Smooth muscle cell (in vitro differentiated cells): ENCODE results near the gene GNPTAB. TPM values are rescaled to one million over a fixed set of nuclear protein-coding genes. Genes with fewer than 3 reads are reported as not detected.

ENCODE experiments used
- DNase-seq: peaks from one replicate; lab custom pipeline; 2025; ENCODE audit not compliant: unreplicated experiment; lab: John Stamatoyannopoulos, UW
- H2AFZ ChIP-seq: fragments of 200-600 bp; sonication (generic); 2 replicates; pipeline ENCODE4 v1.6.0; 2016; ENCODE audit warnings: antibody characterized with exemption, low read depth, mild to moderate bottlenecking
- H3F3A ChIP-seq: fragments of 200-600 bp; sonication (generic); 2 replicates; pipeline ENCODE4 v1.6.0; 2017; ENCODE audit warnings: antibody characterized with exemption, low read depth
- H3K27ac ChIP-seq: fragments of 200-600 bp; sonication (generic); 2 replicates; pipeline ENCODE4 v1.5.1; 2016; ENCODE audit warnings: low read depth, mild to moderate bottlenecking
- H3K27me3 ChIP-seq: fragments of 200-600 bp; sonication (generic); 2 replicates; pipeline ENCODE4 v1.6.1; 2016; ENCODE audit warnings: low read depth, mild to moderate bottlenecking
- H3K36me3 ChIP-seq: fragments of 200-600 bp; sonication (generic); 2 replicates; pipeline ENCODE4 v1.5.1; 2016; ENCODE audit warnings: low read depth
- H3K4me1 ChIP-seq: fragments of 200-600 bp; sonication (generic); 2 replicates; pipeline ENCODE4 v1.5.1; 2016; ENCODE audit warnings: low read depth
- H3K4me2 ChIP-seq: fragments of 200-600 bp; sonication (generic); 2 replicates; pipeline ENCODE4 v1.6.0; 2016; ENCODE audit warnings: mild to moderate bottlenecking
- H3K4me3 ChIP-seq: fragments of 200-600 bp; sonication (generic); 2 replicates; pipeline ENCODE4 v1.5.1; 2016; ENCODE audit warnings: mild to moderate bottlenecking
- H3K79me2 ChIP-seq: fragments of 200-600 bp; sonication (generic); 2 replicates; pipeline ENCODE4 v1.6.0; 2016; ENCODE audit warnings: low read depth, mild to moderate bottlenecking
- H3K9ac ChIP-seq: fragments of 200-600 bp; sonication (generic); 2 replicates; pipeline ENCODE4 v1.6.0; 2016; ENCODE audit warnings: low read depth
- H3K9me3 ChIP-seq: fragments of 200-600 bp; sonication (generic); replicated peaks from 2 replicates; pipeline ENCODE4 v1.5.1; 2016; ENCODE audit warnings: low read depth
- H4K20me1 ChIP-seq: fragments of 200-600 bp; sonication (generic); 2 replicates; pipeline ENCODE4 v1.6.0; 2016; ENCODE audit warnings: low read depth
- WGBS: methylation state at CpG from one replicate; pipeline ENCODE4 v1.1.7; 2016; ENCODE audit warnings: low lambda C conversion rate; 5-methylcytosine and 5-hydroxymethylcytosine counted together
- polyA plus RNA-seq: library from polyadenylated mRNA; unstranded; fragments of >200 nt; fragmentation: Nextera tagmentation; extraction: Ambion mirVana; gene quantifications from 2 replicates; pipeline ENCODE4 v1.2.1, GENCODE V29; 2016
- small RNA-seq: library from RNA; depleted of rRNA; stranded (forward); fragments of <200 nt; gene quantifications from one replicate; pipeline ENCODE3, GENCODE V24; 2014
- total RNA-seq: library from RNA; depleted of rRNA; stranded (reverse); fragments of >200 nt; gene quantifications from 2 replicates; pipeline ENCODE4 v1.2.3, GENCODE V29; 2014
- TF ChIP-seq, protein P1 (sequence below): fragments of 200-600 bp; sonication (generic); IDR thresholded peaks from 2 replicates; pipeline ENCODE4 v1.5.1; 2017; ENCODE audit warnings: borderline replicate concordance, mild to moderate bottlenecking, antibody characterized with exemption; ENCODE audit not compliant: insufficient read depth, poor library complexity, severe bottlenecking

GNPTAB gene
- total and polyA plus RNA-seq, 2 experiments from 2014 or later: 17.9 to 23.6 TPM

GRCh38 chr12:101695706-101696105 lies 135.1 kb downstream of the GNPTAB start:
- H3K4me3 ChIP-seq: no peak overlapping the region
- H3K9me3 ChIP-seq: no peaks in the 10 kb centered on the region
- H3F3A ChIP-seq: no peaks in the 10 kb centered on the region
- H3K4me2 ChIP-seq: no peak overlapping the region
- no peak for DNase-seq
- peaks cover 14% of the 10 kb centered on the region for H4K20me1 ChIP-seq
- H3K36me3 ChIP-seq: no peaks in the 10 kb centered on the region
- no peaks in the 10 kb centered on the region for H3K27me3 ChIP-seq
- no peak overlapping the region for H3K27ac ChIP-seq
- TF ChIP-seq, protein P1, sequence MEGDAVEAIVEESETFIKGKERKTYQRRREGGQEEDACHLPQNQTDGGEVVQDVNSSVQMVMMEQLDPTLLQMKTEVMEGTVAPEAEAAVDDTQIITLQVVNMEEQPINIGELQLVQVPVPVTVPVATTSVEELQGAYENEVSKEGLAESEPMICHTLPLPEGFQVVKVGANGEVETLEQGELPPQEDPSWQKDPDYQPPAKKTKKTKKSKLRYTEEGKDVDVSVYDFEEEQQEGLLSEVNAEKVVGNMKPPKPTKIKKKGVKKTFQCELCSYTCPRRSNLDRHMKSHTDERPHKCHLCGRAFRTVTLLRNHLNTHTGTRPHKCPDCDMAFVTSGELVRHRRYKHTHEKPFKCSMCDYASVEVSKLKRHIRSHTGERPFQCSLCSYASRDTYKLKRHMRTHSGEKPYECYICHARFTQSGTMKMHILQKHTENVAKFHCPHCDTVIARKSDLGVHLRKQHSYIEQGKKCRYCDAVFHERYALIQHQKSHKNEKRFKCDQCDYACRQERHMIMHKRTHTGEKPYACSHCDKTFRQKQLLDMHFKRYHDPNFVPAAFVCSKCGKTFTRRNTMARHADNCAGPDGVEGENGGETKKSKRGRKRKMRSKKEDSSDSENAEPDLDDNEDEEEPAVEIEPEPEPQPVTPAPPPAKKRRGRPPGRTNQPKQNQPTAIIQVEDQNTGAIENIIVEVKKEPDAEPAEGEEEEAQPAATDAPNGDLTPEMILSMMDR: no peak
- no peaks in the 10 kb centered on the region for H3K4me1 ChIP-seq
- no peak overlapping the region for H2AFZ ChIP-seq
- peaks cover 4% of the 10 kb centered on the region for H3K79me2 ChIP-seq
- 92% methylated on average over 1 of the region's 1 CpG for WGBS
- no peak overlapping the region for H3K9ac ChIP-seq

Small RNAs within 50 kb of the gene (small RNA-seq; reads per million reads assigned to genes)
- not detected for gene RNA5SP368
- not detected for gene RNA5SP369
- gene RNU6-101P: not detected
- not detected for gene RNU6-1183P
- gene RNU6-172P: 0.08 reads per million
- gene RNY1P16: not detected

Other genes with a start within 250 kb of the GNPTAB start
- not detected in 2 replicates for gene MYBPC1, start 236.0 kb downstream of the GNPTAB start, total RNA-seq
- not detected in 2 replicates for gene MYBPC1, start 236.0 kb downstream of the GNPTAB start, polyA plus RNA-seq
- 21.7 and 23.2 TPM in 2 replicates for gene CHPT1, start 133.3 kb downstream of the GNPTAB start, total RNA-seq
- gene CHPT1, start 133.3 kb downstream of the GNPTAB start, polyA plus RNA-seq: 32.1 and 40.5 TPM in 2 replicates
- 0.27 and 3.6 TPM in 2 replicates for gene SYCP3, start 91.5 kb downstream of the GNPTAB start, total RNA-seq
- gene SYCP3, start 91.5 kb downstream of the GNPTAB start, polyA plus RNA-seq: 1.1 and 2.0 TPM in 2 replicates
- 22.7 and 29.3 TPM in 2 replicates for gene DRAM1, start 46.6 kb upstream of the GNPTAB start, total RNA-seq
- 29.5 and 31.2 TPM in 2 replicates for gene DRAM1, start 46.6 kb upstream of the GNPTAB start, polyA plus RNA-seq
- 53.2 and 58.5 TPM in 2 replicates for gene WASHC3, start 231.0 kb upstream of the GNPTAB start, total RNA-seq
- 70.1 and 71.7 TPM in 2 replicates for gene WASHC3, start 231.0 kb upstream of the GNPTAB start, polyA plus RNA-seq